NCI-H460 (cell line): Measurements from ENCODE around the gene GUK1. TPM values are rescaled to one million over a fixed set of nuclear protein-coding genes. Genes with fewer than 3 reads are reported as not detected.

ENCODE experiments used
- DNase-seq: peaks from one replicate; pipeline ENCODE4 v3.0.0-alpha.2; 2016; ENCODE audit warnings: low read depth; ENCODE audit errors: extremely low read depth
- polyA plus RNA-seq: library from polyadenylated mRNA; depleted of rRNA; stranded (reverse); fragments of >200 nt; gene quantifications from 2 replicates; pipeline ENCODE4 v1.2.3, GENCODE V29; 2014; cell fraction: nucleus; rRNA removed
- total RNA-seq: library from RNA; depleted of rRNA; stranded (reverse); fragments of >200 nt; shearing (Covaris generic); gene quantifications from 2 replicates; pipeline ENCODE4 v1.2.3, GENCODE V29; 2014; rRNA removed

Gene GUK1, protein sequence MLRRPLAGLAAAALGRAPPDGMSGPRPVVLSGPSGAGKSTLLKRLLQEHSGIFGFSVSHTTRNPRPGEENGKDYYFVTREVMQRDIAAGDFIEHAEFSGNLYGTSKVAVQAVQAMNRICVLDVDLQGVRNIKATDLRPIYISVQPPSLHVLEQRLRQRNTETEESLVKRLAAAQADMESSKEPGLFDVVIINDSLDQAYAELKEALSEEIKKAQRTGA
- total RNA-seq = 169 and 195 TPM in 2 replicates
- polyA plus RNA-seq = 424 and 501 TPM in 2 replicates

DNA sequence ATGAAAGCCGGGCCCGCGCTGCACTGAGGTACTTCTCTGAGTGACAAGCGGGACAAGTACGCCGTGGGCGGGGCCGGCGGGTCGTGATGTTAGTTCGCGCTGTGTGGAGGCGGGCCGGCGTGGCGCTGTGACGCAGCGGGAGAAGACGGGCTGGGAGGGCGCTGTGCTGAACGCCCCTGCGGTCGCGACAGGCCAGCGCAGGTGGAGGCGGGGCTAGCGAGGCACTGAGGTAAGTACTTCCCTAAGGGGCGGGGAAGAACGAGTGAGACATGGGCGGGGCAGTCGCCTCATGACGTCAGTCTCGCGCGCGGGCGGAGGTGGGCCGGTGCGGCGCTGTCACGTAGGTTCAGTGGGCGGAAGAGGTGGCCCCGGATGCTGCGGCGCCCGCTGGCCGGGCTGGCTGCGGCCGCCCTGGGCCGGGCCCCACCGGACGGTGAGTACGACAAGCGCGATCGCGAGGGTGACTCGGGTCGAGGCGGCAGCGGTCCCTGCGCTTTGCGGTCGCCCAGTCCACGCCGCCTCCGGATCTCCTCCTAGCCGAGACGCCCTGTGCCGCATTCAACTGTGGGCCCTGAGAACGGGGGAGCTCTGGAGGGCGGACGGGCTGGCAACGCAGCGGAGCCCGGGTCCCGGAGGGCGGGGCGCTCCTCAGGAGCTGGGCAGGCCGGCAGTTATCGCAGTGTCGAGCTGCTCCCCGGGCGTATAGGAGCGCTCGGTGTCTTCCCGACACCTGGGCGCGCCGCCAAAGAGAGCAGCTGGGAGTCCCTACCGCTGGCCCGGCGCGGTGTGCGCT is at the start of gene GUK1:
TSS of gene GUK1 (plus strand) at position 349 of the 793 bp plus-strand sequence. CDS start at position 373, 24 bp downstream.
- peak; percentile 100 for DNase-seq

DNA sequence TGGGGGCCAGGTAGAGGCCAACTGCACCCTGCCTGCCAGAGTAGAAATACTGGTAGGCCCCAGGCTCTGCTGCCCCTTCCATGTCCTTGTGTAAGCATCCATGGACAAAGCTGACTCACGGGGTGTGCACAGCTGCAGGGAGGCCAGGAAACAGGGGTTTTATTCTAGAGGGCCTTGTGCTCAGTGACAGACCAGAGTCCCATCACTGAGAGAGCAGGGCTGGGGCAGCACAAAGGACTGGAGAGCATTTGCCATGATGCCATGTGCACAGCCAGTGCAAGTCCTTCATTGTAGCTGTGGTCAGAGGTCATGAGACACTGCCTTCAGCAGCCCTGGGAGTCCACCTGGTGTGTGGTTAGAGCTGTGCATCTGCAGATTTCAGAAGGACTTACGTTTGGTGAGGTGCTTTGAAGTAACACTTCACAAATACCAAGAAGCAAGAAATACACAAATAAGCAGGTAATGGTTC is 49.4 kb upstream of the GUK1 start:
- no peak for DNase-seq

DNA sequence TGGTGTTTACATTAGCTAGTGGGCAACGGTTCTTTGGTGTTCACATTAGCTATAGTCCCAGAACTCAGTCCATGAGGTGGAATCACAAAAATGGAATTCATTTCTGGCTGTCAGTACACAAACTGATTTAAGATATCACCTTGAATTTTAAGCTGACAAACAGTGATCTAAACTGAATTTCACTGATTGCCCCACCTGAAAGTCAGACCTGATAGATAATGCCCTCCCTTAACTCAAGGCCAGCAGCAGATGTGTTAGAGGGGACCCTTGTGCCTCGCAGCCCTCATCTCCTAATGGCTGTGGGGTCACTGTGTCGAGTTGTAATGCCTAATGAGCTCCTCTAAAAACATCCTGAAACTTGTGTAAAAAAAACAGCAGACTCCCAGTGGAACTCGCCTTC is 49.0 kb upstream of the GUK1 start:
- no peak for DNase-seq

DNA sequence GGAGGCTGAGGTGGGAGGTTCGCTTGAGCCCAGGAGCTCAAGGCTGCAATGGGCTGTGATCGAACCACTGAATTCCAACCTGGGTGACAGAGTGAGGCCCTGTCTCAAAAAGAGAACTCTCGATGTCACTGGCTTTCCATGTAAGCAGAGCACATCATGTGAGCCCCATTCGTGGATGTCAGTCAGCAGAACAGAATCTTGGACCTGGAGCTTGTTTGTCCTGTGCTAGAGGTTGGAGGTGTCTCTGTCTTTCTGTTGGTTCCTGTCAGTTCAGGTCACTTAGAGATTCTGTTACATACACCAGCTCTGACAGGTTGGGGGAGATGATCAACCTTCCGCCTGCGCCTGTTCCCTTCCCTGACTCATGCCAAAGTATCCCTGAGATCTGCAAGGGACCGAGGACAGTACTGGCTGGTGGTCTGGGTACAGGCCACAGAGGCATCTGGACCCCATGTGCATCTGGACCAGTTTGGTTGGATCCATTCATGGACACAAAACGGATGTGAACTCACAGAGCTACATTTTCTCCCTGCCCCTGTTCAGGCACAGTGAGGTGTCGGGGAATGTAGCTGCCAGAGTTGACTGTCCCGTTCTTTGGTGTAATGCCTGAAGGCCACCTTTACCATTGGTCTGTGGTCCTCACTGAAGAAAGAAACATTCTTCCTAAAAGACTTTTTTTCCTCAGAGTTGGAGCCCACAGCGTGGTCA is 47.6 kb upstream of the GUK1 start:
- DNase-seq = no peak

DNA sequence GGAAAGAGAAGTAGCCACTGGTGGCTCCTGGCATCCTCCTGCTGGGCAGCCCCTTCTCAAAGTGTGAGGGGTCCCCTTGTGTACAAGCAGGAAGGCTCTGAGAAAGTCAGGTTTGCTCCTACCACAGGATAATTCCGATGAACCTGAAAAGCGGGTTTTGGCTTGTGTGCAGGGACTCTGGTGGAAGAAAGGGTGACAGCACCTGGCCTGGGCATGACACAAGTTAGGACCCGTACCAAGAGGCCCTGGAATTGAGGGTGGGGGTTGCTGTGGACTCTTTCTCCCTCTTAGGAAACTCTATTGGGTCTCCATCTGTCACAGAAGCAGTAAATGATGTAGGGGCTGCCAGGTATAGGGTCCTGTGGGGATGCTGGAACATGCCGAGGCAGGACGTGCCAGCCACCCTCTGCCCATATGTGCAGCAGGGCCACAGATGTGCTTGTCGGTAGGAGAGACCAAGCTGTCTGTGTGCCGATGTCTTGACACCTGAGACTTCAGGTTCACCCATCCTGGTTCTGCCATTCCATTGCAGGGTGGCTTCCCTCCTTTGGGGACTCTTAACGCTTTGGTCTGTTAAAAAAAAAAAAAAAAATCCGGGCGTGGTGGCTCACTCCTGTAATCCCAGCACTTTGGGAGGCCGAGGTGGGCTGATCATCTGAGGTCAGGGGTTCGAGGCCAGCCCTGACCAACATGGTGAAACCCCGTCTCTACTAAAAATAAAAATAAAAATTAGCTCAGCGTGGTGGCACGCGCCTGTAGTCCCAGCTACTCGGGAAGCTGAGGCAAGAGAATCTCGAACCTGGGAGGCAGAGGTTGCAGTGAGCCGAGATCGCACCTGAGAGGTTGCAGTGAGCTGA is 46.8 kb upstream of the GUK1 start:
- DNase-seq = no peak

DNA sequence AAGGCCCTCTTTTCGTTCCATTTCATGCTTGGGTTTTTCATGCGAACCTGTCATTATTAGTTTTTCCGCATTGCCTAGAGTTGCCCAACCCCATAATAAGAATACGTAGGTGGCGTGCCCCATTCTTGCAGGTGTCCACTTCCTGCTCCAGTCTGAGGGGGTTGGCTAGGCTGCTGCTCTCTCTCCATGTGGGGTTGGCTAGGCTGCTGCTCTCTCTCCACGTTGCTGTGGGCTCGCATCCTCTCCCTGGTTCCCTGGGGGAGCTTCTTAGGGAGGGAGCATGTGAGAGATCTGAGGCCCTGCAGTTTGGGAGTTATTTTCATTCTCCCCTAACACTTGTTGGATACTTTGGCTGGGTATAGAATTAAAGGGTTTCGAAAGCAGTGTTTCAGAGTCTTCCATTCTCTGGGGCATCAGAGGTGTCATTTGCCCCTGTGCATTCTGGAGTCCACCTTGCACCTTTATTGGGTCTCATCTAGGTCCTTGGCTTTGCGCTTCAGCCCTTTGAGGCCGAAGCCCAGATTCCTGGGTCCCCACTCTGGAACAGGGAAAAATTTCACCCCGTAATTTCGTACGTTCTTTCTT is 45.6 kb upstream of the GUK1 start:
- no peak for DNase-seq

DNA sequence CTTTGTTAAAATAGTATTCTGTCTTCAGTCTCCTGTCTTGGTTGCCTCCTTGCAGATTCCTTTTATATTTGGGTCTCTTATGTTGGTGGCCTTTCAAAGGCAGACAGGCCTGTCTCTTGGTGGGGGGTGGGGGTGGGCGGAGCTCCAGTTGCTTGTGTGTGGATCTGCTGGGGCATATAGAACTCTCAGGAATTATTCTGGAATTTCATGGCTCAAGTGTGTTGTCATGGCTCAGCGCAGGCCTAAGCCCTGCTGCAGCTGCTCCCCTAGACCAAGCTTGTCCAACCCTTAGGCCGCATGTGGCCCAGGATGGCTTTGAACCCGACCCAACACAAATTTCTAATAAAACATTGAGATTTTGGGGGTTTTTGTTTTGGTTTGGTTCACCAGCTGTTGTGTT is 44.9 kb upstream of the GUK1 start:
- no peak for DNase-seq

DNA sequence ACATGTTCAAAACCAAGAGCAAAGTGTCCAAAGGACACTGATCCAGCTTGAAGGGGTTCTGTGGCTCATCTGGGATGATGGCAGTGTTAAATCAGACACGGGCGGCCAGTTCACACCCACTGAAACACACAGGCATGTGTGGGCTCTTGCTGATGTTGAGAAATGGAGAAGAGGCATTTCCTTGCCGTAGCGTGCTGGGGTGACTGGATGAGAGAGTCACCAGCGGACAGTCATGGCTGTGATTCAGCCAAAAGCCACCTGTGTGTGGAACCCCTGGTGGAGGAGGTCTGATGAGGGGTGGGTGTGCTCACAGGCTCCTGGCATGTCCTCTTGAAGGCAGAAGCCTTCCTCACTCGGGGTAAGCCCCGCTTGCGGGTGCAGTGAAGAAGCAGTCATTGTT is 44.1 kb upstream of the GUK1 start:
- no peak for DNase-seq

DNA sequence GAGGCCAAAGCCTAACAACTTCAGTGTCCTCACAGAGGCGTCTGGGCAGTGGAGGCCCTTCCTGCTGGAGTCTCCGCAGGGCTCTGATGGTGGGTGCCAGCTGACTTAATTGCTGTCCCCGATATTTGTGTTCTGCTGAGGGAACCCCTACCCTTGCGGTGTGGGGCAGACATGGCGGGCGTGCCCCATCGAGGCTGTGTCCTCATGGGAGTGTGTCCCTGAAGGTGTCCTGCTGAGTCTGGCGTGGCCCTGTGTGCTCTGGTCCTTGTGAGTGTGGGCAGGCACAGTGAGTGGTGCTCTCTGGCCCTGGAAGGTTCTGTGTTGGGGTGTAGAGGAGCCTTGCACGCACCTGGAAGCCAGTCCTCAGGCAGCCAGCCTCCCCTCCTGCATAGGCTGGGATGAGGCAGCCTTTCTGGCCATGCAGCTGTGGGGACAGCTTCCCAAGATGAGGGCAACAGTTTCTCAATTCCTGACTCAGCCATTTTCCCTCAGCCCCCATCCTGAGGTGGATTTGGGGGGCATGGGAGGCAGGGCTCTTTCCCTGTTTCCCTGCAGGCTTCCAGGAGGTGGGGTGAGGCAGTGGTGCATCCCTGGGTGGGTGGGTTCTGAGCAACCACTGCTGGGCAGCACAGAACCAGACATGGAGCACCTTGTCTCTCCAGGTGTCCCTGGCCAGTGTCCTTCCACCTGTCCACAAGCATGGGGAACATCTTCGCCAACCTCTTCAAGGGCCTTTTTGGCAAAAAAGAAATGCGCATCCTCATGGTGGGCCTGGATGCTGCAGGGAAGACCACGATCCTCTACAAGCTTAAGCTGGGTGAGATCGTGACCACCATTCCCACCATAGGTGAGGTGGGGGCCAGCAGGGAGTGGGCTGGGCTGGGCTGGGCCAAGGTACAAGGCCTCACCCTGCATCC is 43.4 kb upstream of the GUK1 start:
- DNase-seq = no peak

DNA sequence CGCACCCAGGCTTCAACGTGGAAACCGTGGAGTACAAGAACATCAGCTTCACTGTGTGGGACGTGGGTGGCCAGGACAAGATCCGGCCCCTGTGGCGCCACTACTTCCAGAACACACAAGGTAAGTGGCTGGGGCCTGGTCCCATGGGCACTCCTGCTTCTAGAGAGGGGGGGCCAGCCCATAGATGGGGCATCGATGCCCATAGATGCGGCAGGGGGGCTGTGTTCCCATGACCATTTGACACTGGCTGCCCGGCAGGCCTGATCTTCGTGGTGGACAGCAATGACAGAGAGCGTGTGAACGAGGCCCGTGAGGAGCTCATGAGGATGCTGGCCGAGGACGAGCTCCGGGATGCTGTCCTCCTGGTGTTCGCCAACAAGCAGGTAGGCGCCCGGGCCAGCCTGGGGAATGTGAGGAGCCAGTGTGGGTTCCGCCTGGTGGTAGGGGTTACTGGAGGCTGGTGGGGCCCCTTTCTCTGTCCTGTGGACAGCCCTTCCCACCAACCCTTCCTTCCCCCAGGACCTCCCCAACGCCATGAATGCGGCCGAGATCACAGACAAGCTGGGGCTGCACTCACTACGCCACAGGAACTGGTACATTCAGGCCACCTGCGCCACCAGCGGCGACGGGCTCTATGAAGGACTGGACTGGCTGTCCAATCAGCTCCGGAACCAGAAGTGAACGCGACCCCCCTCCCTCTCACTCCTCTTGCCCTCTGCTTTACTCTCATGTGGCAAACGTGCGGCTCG is 42.6 kb upstream of the GUK1 start:
- DNase-seq = no peak

DNA sequence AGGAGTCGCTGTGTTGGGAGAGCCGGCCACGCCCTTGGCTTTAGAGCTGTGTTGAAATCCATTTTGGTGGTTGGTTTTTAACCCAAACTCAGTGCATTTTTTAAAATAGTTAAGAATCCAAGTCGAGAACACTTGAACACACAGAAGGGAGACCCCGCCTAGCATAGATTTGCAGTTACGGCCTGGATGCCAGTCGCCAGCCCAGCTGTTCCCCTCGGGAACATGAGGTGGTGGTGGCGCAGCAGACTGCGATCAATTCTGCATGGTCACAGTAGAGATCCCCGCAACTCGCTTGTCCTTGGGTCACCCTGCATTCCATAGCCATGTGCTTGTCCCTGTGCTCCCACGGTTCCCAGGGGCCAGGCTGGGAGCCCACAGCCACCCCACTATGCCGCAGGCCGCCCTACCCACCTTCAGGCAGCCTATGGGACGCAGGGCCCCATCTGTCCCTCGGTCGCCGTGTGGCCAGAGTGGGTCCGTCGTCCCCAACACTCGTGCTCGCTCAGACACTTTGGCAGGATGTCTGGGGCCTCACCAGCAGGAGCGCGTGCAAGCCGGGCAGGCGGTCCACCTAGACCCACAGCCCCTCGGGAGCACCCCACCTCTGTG is 41.7 kb upstream of the GUK1 start:
- DNase-seq = no peak

DNA sequence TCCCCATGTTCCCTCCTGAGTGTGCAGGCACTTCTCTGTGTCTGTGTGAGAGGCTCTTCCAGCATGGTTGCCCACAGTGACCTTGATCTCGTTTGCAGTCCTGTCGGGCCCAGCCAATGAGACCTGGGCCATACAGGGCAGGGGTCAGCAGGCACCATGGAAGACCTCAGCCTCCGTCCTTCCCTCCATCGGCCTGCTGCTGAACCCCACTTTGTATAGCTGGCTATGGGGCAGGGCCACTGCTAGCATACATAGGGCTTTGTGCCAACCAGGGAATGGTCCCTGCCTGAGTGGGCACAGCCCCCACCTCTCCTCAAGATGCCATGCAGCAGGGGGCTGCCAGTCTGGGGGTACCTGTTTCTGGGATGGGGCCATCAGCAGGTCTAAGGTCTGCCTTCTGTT is 40.7 kb upstream of the GUK1 start:
- DNase-seq = no peak

DNA sequence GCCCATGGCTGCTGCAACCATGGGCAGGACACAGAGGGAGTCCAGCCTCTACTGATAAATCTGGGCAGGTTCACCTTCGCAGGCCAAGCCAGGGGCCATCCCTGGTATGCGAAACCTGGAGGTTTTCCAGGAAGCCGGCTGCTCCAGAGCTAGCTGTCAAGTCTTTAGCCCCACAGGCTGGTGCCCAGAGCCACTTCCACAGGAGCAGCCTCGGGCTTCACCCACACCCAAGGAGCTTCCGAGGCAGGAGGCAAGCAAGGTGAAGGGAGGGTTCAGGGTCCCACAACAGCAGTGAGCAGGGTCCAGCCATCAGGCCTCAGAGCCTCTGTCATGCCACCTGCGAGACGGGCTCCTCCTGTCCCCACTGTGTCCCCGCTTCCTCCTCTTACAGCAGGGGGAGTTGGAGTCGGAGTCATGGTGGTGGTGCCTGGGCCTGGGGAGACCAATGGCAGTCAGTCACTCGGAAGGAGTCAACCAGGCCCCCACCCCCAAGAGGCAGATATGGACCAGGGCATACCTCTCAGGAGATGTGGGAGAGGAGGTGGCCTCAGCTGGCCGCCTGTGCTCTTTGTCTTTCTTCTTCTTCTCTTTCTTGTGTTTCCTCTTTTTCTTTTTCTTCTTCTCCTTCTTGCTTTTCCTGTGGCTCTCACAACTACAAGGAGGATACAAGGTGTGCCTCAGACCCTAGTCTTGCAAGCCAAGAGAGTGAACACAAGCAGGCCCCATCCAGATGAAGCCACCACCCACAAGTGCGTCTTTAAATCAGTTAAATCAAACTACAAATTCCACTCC is 39.1 kb upstream of the GUK1 start:
- DNase-seq = no peak

DNA sequence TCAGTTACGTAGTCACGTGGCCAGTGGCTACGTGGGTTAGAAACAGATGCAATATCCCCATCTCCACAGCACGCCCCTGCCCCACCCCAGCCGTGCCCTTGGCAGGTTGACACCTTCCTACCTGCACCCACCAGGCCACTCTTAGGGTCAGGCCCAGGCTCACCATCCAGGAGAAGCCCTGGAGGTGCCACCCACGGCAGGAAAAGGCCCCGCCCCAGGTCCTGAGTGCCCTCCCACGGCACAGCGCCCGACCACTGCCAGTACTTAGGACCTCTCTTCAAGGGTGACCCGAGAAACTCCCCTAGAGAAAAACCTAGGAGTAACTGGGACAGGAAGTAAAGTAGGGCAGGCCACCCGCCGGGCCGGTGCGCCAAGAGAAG is 38.5 kb upstream of the GUK1 start:
- DNase-seq = no peak

DNA sequence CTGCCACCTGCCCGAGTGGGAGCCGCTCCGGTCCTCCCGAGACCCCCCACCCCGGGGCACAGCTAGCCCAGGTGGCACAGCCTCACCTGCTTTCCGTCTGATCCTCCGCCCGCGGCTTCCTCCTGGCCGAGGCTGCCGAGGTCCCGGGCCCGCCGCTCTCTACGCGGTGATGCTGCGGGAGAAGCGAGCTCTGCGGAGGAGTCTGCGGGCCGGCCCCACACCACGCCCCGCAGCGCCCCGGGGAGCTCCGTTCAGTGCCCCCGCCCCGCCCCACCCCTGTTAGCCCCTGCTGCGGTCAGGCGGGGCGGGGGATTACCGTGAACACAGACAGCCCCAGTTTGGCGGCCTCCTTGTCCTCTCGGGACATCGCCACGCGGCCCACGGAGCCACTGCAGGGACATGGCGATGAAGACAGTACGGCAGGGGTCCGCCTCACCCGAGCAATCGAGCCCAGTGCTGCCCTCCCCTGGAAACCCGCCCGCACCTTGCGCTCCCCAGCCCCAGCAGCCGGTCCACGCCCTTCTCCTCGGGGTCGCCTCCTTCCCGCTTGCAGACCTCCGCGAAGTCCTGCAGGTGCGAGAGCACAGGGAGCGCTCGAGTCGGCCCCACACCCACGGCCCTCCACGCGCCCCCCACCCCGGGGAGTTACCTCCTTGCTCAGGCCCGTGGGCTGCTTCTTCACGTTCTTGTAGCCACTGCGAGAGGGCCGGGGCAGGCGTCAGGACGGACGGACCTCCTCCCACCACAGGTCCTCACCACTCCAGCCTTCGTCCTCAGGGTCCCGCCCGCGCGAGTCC is 37.9 kb upstream of the GUK1 start:
- no peak for DNase-seq
